ENCODE data around the gene DCAF8.
A peak's percentile ranks its signal among the peaks of the same experiment; 100 is the strongest.

Gene DCAF8

GRCh38 chr1:160222546-160222945 is 39.8 kb downstream of the DCAF8 start:
- DNase-seq: no peak

- no peak for DNase-seq
Observed at GRCh38 chr1:160221089-160221488, 41.3 kb downstream of the DCAF8 start.

DNA sequence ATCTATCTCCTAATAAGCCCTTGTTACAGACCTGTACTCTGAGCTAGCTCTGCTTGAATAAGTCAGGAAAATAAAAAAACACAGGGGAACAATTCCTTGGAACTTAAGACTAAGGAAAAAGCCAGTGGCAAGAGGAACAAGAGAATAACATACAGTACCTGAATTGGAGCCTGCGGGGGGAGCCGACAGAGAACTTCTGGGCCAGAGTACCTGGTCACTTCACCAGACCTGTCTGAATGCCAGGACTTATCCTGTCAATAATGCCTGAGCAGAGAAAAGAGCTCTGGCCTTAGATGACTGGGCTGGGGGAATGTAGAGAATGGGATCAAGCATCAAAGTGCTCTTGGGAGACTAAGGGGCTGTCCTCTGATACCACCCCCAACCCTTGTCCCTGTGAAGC is 42.0 kb downstream of the DCAF8 start:
- no peak for DNase-seq

DNA sequence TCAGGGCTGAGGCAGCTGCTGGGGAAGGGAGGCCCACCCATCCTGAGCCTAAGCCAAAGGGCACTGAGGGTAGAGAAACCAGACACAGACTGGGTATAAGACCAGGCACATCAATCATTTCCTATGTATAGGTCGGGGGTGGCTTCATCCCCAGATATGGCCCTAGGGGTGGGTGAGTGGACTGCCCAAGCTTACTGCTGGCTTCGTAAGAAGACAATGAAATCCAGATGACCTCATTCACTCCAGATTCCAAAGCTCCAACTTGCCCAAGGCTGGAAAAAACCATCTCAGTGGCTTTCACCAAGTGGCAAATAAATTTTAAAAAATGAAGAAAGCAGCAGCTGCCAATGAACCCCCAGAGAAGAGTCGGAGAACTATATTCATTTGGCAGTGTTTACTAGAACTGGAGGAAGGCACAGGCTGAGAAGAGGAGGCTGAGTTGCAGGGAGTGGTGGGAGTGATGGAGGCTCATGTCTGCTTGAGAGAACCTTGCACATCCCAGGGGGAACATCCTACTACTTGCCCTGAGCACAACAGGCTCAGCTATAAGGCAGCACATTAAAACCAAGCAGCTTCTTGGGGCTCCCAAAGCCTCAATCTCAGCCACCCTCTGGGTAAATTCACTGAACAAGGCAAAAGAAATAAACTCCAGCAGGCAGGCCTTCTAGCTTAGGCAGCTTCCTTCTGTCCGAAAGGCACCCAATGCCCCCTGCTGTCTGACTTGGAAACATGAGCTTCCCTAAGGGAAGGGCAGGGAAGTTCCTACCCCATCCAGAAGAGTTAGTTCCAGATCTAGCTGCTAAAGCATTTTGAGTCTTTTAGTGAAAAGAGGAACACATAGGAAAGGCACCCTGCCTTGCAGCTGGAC is 43.1 kb downstream of the DCAF8 start:
- DNase-seq: no peak

DNA sequence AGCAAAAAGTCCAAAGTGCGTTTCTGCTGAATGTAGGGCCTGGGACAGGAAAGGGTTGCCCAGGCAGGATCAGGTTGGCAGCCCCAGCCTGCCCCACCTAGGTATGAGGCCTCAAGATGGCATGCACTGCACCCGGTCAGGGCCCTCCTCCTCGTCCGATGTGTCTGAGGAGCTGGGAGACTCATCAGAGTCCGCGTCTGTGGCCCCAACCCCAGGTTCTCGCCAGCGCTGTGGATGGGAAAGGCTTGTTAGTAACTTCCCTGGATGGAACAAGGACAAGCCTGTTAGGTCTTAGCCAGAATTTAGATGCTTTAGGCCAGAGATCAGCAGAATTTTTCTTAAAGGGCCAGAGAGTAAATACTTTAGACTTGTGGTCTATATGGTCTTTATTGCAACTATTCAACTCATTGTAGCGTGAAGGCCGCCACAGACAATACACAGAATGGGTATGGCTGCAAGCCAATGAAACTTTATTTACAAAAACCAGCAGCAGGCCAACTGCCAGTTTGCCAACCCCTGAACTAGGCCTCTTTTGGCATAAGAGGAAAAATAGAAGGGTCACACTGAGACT is 44.8 kb downstream of the DCAF8 start:
- DNase-seq: no peak

DNA sequence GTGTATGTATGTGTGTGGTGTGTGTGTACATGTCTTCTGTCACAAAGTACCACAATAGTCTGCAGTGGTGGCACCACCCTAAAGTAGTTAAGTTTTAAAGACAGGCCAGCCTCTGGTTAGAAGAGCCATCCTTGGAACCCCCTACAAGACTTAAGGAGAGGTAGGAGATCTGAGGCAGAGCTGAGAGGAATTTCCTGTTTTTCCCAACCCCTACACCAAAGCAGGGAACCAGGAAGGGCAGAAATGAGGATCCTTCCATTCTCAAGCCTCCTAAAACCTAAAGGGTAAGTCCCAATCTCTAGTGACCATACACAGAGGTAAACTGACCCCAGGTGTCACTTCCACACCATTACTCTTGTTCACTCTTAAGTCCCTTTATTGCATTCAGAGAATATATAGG is 46.0 kb downstream of the DCAF8 start:
- no peak for DNase-seq

GRCh38 chr1:160214481-160215140 is 47.7 kb downstream of the DCAF8 start:
- DNase-seq: no peak

DNA sequence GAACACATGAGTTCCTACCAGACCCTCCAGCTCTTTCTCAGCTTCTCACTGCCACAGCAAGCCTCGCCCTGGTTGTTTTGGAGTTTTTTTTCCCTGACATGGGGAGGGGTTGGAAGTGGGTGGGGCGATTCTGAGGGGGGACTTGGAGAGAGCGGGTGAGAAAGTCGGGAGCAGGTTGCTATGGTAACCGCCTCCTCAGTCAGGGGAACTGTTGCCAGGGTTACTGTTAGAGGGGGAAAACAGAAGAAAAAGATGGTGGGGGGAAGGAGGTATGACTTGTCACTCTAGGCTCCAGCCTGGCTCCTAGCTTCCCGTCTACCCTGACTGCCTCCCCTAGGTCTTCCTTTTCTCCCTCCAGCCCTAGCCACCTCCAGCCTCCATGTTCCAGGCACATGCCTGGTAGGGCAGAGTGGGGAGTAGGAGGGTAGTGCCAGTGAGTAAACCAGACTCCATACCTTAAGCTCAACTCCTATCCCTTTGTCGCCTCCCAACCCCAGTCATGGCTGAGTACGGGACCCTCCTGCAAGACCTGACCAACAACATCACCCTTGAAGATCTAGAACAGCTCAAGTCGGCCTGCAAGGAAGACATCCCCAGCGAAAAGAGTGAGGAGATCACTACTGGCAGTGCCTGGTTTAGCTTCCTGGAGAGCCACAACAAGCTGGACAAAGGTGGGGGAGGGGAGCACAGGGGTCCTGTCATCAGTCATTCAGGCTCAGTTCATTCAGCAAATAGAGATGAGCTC is 51.1 kb downstream of the DCAF8 start:
- no peak for DNase-seq

DNA sequence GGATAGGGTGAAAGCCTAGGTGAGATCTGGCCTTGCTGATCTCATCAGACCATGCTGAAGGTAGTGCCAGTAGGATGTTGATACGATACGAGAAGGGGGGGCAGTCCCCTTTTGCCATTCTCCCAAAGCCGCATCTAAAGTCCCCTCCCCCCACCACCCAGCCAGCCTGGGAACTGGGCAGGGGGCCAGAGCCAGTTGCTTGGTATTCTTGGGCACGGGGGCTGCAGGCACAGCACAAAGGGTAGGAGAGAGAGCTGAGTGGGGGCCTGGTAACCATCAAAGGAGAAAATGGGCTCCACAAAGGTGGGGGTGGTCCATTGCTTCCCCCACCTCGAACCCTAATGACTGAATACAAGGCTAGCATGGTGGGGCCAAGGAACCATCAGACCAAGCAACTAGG is 51.8 kb downstream of the DCAF8 start:
- DNase-seq: no peak

DNA sequence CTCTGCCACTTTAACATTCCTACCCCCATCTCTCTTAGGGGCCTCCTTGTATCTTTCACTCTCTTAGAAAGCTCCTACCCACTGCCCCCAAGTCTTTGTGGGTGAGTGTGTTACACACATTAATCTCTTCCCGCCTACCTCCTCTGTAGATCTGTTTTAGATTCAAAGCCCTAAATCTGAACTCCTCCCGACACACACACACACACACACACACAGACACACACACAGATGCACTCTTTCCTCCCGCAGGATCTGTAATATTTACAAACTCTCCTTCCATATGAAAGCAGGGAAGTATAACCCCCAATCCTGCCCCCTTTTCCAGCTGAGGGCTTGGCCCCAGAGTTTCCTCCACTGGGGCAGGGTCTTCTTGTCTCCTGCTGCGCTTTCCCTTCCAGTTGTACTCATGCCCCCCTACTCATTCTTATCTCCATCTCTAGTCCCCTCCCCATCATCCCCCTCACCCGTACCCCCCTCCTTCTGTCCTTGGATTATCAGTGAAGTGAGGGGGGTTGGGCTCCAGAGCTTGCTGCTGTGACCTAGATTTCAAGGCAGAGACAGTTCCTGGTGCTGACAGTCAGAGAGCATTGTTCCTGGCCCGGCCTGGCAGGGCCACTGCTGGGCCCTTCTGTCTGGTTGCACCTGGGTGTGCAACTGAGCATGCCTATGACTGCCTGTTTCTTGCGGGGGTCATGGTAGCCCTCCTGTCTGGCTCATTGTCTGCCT is 52.9 kb downstream of the DCAF8 start:
- DNase-seq: no peak

GRCh38 chr1:160208557-160209320 is 53.6 kb downstream of the DCAF8 start:
- DNase-seq: no peak

GRCh38 chr1:160207771-160208556 is 54.4 kb downstream of the DCAF8 start:
- no peak for DNase-seq

DNA sequence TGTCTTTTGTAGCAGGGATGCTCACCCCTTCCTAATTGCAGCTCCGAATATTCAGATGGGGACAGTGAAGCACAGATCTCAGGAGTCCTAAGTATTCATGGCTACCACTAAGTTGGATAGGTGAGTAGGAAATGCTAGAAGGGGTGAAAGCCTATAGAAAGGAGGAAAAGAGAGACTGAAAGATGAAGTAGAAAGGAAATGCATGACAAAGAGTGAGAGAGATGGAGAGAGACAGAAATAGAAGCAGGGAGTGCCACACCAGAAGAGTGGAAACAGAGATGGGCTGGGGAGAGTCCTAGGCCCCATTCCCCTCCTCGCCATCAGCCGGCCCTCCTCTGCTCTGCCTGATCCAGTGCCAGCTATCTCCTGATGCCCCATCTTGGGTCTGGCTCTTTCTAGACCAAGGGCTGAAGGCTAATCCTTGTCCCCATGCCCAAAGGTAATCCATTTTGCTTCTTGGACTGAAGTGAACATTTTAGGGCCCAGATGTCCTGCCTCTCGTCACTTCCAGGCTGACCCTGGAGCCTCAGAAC is 55.2 kb downstream of the DCAF8 start:
- no peak for DNase-seq

DNA sequence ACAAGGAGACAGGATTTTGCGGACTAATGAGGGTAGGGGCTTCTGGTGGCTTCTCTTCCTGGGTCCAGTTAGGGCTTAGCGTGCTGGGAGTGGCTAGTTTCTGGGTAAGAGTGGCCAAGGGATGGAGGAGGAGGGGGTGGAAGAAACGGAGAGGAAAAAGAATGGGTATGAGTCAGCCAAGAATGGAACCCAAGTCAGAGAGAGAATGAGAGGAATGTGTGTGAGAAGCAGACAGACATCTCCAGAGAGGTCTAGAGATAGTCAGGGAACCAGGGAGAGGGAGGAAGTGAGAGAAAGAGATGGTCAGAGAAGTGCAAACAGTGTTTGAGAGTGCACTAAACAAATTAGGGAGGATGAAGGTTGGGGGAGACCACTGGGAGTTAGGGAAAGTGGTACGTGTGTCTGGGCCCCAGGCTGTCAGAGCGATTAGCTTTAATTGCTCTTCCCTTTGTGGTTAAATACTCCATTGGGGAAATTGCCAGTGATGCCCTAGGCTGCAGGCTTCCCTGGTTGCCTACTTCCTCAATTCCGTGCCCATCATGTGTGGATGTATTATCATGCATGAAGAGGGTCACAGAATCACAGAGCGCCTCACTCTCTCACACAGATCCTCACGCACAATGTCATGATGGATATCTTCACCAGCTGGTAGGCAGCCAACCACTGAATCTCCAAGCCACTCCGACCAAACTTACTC is 55.8 kb downstream of the DCAF8 start:
- no peak for DNase-seq

GRCh38 chr1:160206036-160206389 is 56.3 kb downstream of the DCAF8 start:
- DNase-seq: peak; percentile 65 to 71

GRCh38 chr1:160205242-160206035 is 56.9 kb downstream of the DCAF8 start, which contains the start of gene PEA15:
TSS of gene PEA15 (plus strand) at chr1:160205384. CDS start at chr1:160211545, 6,161 bp downstream.
- peak; percentile 70 to 72 for DNase-seq

- no peak for DNase-seq
Observed at GRCh38 chr1:160204526-160205241, 57.7 kb downstream of the DCAF8 start.

GRCh38 chr1:160200786-160201185 is 61.6 kb downstream of the DCAF8 start:
- no peak for DNase-seq

All from activated CD4-positive, alpha-beta T cell treated with anti-CD3 and anti-CD28 coated beads for 4 hours (primary cell).